Memory B cell (primary cell): ENCODE data around the gene CCDC91.
"Not testable (repeated sequence)": the region's sequence is repeated elsewhere in the genome, so short reads cannot be mapped to it uniquely, and the experiment has no call there.

Source experiments
- ATAC-seq: fragments of 150-1000 bp; cut with Tn5 transposase; 2 replicates; pipeline ENCODE4 v1.10.0; 2021; ENCODE audit warnings: low read depth, mild to moderate bottlenecking, moderate library complexity
- DNase-seq, 2 donors: peaks; one replicate each; pipeline ENCODE4 v3.0.0; 2022; ENCODE audit warnings: low spot score in 2 of 2
- H3K27ac Mint-ChIP-seq: one replicate; pipeline ENCODE4 v1.8.0; 2022; ENCODE audit warnings: mild to moderate bottlenecking, moderate library complexity, mixed read lengths
- H3K27me3 Mint-ChIP-seq: one replicate; pipeline ENCODE4 v1.8.0; 2022; ENCODE audit warnings: mixed read lengths
- H3K36me3 Mint-ChIP-seq: one replicate; pipeline ENCODE4 v1.8.0; 2022; ENCODE audit warnings: mild to moderate bottlenecking, mixed read lengths
- H3K4me1 Mint-ChIP-seq: one replicate; pipeline ENCODE4 v1.8.0; 2022; ENCODE audit warnings: mixed read lengths
- H3K4me3 Mint-ChIP-seq: one replicate; pipeline ENCODE4 v1.8.0; 2022; ENCODE audit warnings: mild to moderate bottlenecking, moderate library complexity, mixed read lengths
- H3K9me3 Mint-ChIP-seq: one replicate; pipeline ENCODE4 v1.8.0; 2022; ENCODE audit warnings: mixed read lengths

CCDC91 gene

DNA sequence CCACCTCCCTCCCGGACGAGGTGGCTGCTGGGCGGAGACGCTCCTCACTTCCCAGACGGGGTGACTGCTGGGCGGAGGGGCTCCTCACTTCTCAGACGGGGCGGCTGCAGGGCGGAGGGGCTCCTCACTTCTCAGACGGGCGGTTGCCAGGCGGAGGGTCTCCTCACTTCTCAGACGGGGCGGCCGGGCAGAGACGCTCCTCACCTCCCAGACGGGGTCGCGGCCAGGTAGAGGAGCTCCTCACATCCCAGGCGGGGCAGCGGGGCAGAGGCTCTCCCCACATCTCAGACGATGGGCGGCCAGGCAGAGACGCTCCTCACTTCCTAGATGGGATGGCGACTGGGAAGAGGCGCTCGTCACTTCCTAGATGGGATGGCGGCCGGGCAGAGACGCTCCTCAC is 10.9 kb downstream of the CCDC91 start:
- Mint-ChIP-seq H3K36me3 (peaks cover 11% of the 10 kb centered on the region), H3K4me1 (peaks cover 14% of the 10 kb centered on the region)
- not testable (repeated sequence) for DNase-seq, H3K27me3 Mint-ChIP-seq, H3K4me3 Mint-ChIP-seq, H3K9me3 Mint-ChIP-seq, ATAC-seq, H3K27ac Mint-ChIP-seq

DNA sequence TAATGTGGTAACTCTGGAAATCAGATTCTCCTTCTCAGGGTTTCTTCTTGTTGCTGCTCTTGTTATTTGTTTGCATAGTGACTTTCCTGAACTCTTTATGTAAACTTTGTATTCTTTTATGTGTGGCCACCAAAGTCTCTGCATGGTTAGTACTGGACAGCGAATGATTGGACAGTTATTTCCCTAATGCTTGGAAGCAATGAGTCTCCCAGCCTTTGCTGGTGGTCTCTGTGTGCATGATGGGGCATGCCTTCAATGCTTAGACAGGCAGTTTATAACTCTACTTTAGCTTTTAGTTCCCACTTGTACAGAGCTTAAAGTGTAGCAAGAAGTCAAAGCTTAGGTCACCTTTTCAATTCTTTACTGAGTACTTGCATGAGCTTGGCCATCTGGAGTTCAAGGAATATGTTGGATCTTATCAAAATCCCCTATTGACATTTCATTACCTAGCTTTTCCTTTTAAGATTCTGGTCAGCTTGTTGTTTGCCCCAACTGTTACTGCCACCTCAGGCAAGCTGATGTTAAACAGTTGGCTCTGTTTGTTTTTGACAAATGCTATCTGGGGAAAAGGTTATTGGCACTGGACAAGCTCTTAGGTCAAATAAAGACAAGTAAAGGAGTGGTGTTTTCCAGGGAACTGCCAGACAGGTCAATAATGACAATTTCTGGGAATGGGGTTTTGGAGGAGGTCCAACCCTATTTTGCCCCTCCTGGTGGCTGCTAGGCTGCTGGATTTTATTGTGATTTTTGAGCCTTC is 12.3 kb downstream of the CCDC91 start:
- no peak overlapping the region for H3K4me3 Mint-ChIP-seq
- no peak for ATAC-seq
- H3K36me3 Mint-ChIP-seq: peaks cover 16% of the 10 kb centered on the region
- H3K4me1 Mint-ChIP-seq: peaks cover 14% of the 10 kb centered on the region
- DNase-seq: no peak
- H3K27me3 Mint-ChIP-seq: no peaks in the 10 kb centered on the region
- no peak overlapping the region for H3K27ac Mint-ChIP-seq
- no peaks in the 10 kb centered on the region for H3K9me3 Mint-ChIP-seq

DNA sequence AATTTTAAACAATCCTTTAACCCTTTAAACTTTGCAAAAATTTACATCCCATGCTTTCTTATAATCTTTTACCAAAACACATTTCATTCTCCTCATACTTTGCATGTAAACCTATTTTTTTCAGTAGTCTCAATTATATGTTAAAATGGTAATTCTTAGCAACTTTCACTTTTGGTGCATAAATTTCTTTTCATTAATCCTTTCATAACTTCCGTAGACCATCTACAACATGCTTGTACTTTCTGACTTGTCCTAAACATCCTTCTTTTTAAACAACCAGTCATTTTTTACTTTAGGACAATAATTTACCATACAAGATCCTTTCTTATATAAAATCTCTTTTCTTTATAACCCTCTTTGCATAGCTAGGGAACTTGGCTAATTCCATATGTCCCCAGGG is 19.5 kb downstream of the CCDC91 start:
- Mint-ChIP-seq H3K27me3 (no peaks in the 10 kb centered on the region), H3K9me3 (peaks cover 5% of the 10 kb centered on the region), H3K36me3 (peaks cover 36% of the 10 kb centered on the region), H3K27ac (no peak overlapping the region), H3K4me3 (no peak overlapping the region), H3K4me1 (peaks cover 20% of the 10 kb centered on the region)
- ATAC-seq: no peak
- no peak for DNase-seq

DNA sequence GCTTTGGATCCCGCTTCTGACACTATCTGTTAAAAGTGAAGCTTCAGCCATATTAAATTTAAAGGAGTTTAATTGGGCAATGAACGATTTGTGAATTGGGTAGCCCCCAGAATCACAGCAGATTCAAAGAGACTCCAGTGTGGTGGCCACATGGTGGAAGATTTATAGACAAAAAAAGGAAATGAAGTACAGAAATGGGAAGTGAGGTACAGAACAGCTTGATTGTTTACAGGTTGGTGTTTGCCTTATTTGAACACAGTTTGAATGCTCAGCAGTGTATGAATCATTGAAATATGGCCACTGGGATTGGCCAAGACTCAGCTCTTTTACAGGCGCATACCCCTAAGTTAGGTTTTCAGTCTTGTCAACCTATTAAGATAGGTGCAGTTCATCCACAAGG is 21.9 kb downstream of the CCDC91 start:
- Mint-ChIP-seq H3K4me1 (peaks cover 19% of the 10 kb centered on the region), H3K36me3 (peaks cover 32% of the 10 kb centered on the region), H3K4me3 (no peak overlapping the region), H3K9me3 (peaks cover 5% of the 10 kb centered on the region), H3K27me3 (no peaks in the 10 kb centered on the region), H3K27ac (no peak overlapping the region)
- ATAC-seq (no peak), DNase-seq (no peak)

DNA sequence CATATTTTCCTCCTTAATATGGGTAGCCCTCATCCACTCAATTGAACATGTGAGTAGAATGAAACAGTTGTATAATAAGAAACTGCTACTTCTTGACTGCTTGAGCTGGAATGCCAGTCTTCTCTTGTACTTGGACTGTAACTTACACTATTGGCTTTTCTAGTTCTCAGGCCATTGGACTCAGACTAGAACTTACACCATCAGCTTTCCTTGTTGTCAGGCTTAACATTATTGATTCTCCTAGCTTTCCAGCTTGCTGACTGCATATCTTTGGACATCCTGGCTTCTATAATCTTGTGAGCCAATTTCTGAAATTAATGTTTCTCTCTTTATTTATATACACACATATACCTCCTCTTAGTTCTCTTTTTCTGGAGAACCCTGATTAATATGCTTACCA is 24.8 kb downstream of the CCDC91 start:
- Mint-ChIP-seq H3K36me3 (peaks cover 26% of the 10 kb centered on the region), H3K27me3 (no peaks in the 10 kb centered on the region), H3K27ac (no peak overlapping the region), H3K4me3 (no peak overlapping the region), H3K4me1 (peaks cover 27% of the 10 kb centered on the region), H3K9me3 (peaks cover 5% of the 10 kb centered on the region)
- ATAC-seq (no peak), DNase-seq (no peak)

DNA sequence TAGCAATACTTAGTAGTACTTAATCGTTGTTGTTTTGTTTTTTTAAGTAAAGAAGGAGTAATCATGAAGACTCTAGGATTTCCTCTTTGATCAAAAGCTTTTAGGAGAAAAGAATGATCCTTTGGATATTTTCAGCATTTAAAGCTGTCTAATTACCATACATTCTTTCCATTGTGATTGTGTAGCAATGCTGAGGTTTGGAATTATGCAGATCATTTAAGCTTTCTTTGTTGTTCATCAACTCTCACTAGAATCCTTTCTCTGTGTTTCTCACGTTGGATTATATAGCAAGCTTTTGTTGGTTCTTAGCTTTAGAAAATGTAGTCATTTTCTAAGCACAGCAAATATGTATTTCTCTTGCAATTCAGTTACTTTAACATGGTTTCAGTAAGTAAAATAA is 25.8 kb downstream of the CCDC91 start:
- no peak for ATAC-seq
- Mint-ChIP-seq H3K4me3 (no peak overlapping the region), H3K4me1 (peaks cover 28% of the 10 kb centered on the region), H3K9me3 (peaks cover 5% of the 10 kb centered on the region), H3K36me3 (peaks cover 22% of the 10 kb centered on the region), H3K27ac (no peak overlapping the region), H3K27me3 (no peaks in the 10 kb centered on the region)
- DNase-seq: no peak

DNA sequence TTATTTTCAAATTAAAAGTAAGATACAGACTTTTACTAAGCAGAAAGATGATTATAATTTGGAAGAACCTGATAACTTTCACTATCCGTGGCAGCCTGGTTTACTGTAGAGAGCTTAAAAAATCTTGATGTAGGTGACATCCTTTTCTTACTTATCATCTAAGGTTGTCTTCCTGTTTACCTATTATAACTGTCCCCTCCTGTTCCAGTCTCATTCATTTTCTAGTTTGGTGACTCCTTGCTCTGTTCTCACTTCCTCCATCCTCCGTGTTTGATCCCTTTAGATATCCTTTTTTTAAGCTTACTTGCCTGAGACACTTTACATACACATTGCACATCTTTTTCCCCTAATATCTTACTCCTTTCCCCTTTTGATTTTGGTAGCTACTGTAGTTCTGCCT is 27.5 kb downstream of the CCDC91 start:
- H3K27me3 Mint-ChIP-seq: no peaks in the 10 kb centered on the region
- DNase-seq (no peak), ATAC-seq (peak; percentile 38)
- H3K4me3 Mint-ChIP-seq: no peak overlapping the region
- H3K36me3 Mint-ChIP-seq: peaks cover 17% of the 10 kb centered on the region
- peak overlapping the region; percentile 10 for H3K27ac Mint-ChIP-seq
- H3K4me1 Mint-ChIP-seq: peaks cover 40% of the 10 kb centered on the region
- H3K9me3 Mint-ChIP-seq: peaks cover 4% of the 10 kb centered on the region

DNA sequence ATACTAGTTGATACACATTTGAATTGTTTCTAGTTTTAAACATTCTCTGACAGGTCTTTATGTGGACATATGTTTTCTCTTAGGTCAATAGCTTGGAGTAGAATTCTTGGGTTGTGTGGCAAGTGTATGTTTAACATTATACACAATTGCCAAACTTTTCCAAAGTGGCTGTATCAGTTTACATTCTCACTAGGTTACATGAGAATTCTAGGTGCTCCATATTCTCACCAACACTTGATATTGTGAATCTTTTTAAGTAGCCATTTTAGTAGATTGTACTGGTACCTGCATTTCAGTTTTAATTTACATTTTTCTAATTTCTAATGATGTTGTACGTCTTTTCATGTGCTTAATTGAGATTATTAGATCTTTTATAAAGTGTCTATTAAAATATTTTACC is 28.6 kb downstream of the CCDC91 start:
- no peak overlapping the region for H3K4me3 Mint-ChIP-seq
- peaks cover 41% of the 10 kb centered on the region for H3K4me1 Mint-ChIP-seq
- H3K27me3 Mint-ChIP-seq: no peaks in the 10 kb centered on the region

DNA sequence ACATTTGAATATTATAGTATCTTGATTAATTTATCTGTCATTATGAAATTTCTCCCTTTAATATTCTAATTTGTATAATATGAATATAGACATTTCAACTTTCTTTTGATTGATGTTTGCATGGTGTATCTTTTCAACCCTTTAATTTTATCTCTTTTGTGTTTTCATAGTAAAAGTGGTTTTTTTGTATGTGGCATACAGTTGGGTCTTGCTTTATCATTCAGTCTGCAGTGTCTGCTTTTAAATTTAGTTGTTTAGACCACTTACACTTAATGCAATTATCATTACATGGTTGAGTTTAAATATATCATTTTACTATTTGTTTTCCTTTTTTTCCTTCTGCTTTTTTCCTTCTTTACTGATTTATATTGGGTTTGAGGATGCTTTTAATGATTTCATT is 29.6 kb downstream of the CCDC91 start:
- Mint-ChIP-seq H3K36me3 (peaks cover 9% of the 10 kb centered on the region), H3K4me3 (no peak overlapping the region), H3K27ac (no peak overlapping the region), H3K27me3 (no peaks in the 10 kb centered on the region), H3K9me3 (peaks cover 4% of the 10 kb centered on the region), H3K4me1 (peaks cover 39% of the 10 kb centered on the region)
- ATAC-seq (no peak), DNase-seq (no peak)

More for the DNA sequence above, 28.6 kb downstream of the CCDC91 start:
- H3K9me3 Mint-ChIP-seq: peaks cover 4% of the 10 kb centered on the region
- H3K36me3 Mint-ChIP-seq: peaks cover 15% of the 10 kb centered on the region
- ATAC-seq: no peak
- no peak for DNase-seq
- no peak overlapping the region for H3K27ac Mint-ChIP-seq

DNA sequence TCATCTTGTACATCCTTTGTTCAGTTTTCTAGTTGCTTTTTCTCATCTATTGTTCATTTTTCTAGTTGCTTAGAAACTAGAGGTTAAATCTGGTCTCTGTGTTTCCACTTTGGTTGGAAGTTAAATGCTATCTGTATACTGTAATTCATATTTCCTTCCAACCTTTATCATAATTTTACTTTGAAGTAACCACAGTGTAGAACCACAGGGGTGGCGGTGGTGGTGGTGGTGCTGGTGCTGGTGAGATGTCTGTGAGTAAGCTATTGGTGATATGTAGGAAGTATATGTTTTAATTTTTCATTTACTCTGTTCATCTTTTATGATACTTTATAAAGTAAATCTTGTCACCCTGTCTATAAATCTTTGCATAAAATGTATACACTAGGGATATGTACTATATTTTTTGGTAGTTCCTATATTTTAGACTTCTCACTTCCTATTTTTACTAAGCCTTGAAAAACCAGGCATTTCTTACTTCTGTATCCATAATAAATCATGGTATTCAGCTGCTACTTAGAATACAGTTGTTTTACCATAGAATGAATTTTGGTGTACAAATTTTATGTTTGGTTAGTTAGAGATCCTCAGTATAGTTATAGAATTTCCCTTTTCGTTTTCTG is 31.9 kb downstream of the CCDC91 start:
- H3K27ac Mint-ChIP-seq: peak overlapping the region; percentile 21
- DNase-seq: no peak
- H3K27me3 Mint-ChIP-seq: no peaks in the 10 kb centered on the region
- H3K4me3 Mint-ChIP-seq: no peak overlapping the region
- H3K36me3 Mint-ChIP-seq: peaks cover 19% of the 10 kb centered on the region
- ATAC-seq: no peak
- H3K9me3 Mint-ChIP-seq: peaks cover 6% of the 10 kb centered on the region
- H3K4me1 Mint-ChIP-seq: peaks cover 38% of the 10 kb centered on the region

DNA sequence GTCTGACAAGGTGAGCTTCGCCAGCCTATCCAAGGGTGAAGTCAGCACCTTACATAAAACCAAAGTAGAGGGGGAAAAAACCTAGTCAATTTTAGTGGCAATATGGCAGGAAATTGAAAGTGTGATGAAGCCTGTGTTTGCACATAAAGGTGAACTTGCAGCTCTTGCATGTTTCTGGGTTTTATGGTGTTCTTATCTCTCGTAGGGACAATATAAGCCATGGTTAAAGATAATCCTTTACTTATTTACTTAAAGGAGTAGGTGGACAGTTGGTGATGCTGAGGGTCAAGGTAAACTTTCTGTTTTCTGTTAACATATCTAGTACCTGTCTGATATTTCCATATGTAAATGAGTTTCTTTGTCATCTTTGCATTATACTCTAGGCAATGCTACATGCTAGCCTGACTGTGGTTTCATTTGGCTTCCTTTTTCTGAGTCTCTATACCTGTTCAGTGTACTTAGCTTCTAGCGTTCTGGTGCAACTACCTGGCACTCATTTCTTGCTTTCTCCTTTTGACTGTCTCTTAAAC is 32.8 kb downstream of the CCDC91 start:
- peak in 1 of 2 donors; percentile 5 for DNase-seq
- peak overlapping the region; percentile 66 for H3K4me3 Mint-ChIP-seq
- peaks cover 38% of the 10 kb centered on the region for H3K4me1 Mint-ChIP-seq
- H3K27ac Mint-ChIP-seq: peak overlapping the region; percentile 21
- peaks cover 22% of the 10 kb centered on the region for H3K36me3 Mint-ChIP-seq
- ATAC-seq: peak; percentile 93
- no peaks in the 10 kb centered on the region for H3K27me3 Mint-ChIP-seq
- H3K9me3 Mint-ChIP-seq: peaks cover 3% of the 10 kb centered on the region

DNA sequence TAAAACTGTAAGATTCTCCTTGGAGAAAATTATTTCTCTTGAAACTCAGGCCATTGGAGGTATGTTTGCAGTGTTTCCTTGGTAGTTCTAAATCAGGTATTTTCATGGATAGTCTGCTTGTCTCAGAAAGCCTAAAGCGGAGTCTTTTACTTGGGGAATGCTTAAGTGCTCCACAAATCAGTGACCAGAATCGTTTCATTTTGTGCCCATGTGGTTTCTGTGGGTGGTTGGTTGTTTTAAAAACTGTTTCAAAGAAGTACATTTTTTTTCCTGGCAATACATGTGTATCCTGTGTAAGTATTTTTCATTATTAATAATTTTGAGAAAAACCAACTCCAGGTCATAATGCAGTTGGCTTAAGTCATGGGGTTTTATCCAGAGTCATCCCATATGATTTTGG is 33.6 kb downstream of the CCDC91 start:
- Mint-ChIP-seq H3K36me3 (peaks cover 22% of the 10 kb centered on the region), H3K9me3 (peaks cover 3% of the 10 kb centered on the region), H3K4me3 (no peak overlapping the region), H3K27ac (no peak overlapping the region), H3K4me1 (peaks cover 37% of the 10 kb centered on the region), H3K27me3 (no peaks in the 10 kb centered on the region)
- no peak for ATAC-seq
- no peak for DNase-seq

DNA sequence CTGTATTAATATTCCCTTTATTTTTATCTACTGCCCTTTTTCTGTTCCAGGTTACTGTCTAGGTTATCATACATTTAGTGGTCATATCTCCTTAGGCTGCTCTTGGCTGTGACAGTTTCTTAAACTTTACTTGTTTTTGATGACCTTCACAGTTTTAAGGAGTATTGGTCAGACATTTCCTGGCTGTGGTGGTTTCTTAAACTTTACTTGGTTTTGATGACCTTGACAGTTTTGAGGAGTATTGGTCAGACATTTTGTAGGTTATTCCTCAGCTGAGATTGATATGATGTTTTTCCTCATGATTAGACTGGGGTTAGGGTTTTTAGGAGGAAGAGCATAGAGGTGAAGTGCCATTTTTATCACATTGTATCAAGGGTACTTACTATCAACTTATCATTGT is 36.4 kb downstream of the CCDC91 start:
- H3K9me3 Mint-ChIP-seq: peaks cover 2% of the 10 kb centered on the region
- H3K27me3 Mint-ChIP-seq: no peaks in the 10 kb centered on the region
- peaks cover 45% of the 10 kb centered on the region for H3K4me1 Mint-ChIP-seq
- no peak overlapping the region for H3K4me3 Mint-ChIP-seq
- ATAC-seq (no peak), DNase-seq (no peak)
- H3K36me3 Mint-ChIP-seq: peaks cover 24% of the 10 kb centered on the region
- H3K27ac Mint-ChIP-seq: no peak overlapping the region

DNA sequence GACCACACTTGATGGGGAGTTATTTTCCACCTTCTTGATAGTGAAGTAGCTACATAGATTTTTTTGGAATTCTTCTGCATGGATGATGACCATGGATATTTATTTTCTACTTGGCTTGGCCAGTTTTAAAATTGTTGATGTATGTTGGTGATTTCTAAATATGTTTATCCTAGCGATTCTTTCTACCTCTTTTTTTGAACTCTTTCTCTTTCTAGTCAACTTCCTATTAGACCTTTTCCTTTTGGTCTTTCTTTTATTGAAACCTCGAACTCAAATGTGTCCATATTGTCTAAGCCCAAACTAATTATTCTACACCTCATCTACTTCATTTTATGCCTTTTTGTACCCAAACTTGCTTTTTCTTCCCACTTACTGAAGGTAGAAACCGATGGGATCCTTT is 37.0 kb downstream of the CCDC91 start:
- Mint-ChIP-seq H3K27ac (no peak overlapping the region), H3K9me3 (peaks cover 2% of the 10 kb centered on the region), H3K4me1 (peaks cover 40% of the 10 kb centered on the region), H3K36me3 (peaks cover 24% of the 10 kb centered on the region), H3K27me3 (no peaks in the 10 kb centered on the region), H3K4me3 (no peak overlapping the region)
- ATAC-seq (no peak), DNase-seq (no peak)
